GM23248 (cell line): ENCODE data around the gene TUNAR. TPM values are rescaled to one million over a fixed set of nuclear protein-coding genes. Genes with fewer than 3 reads are reported as not detected.
A peak's percentile ranks its signal among the peaks of the same experiment; 100 is the strongest.

ENCODE experiments used
- DNase-seq: peaks from one replicate; pipeline ENCODE4 v3.0.0-alpha.2; 2015
- H2AFZ ChIP-seq: fragments of 200-600 bp; sonication (generic); 2 replicates; pipeline ENCODE4 v1.6.1; 2016; ENCODE audit warnings: antibody characterized with exemption
- H3F3A ChIP-seq: fragments of 200-600 bp; sonication (generic); 2 replicates; pipeline ENCODE4 v1.6.1; 2016; ENCODE audit warnings: mild to moderate bottlenecking, antibody characterized with exemption, mixed run types; ENCODE audit not compliant: insufficient read depth
- H3K27ac ChIP-seq: fragments of 200-600 bp; sonication (generic); 2 replicates; pipeline ENCODE4 v1.5.1; 2016; ENCODE audit warnings: mild to moderate bottlenecking
- H3K27me3 ChIP-seq: fragments of 200-600 bp; sonication (generic); replicated peaks from 2 replicates; pipeline ENCODE4 v1.6.1; 2016; ENCODE audit warnings: mild to moderate bottlenecking; ENCODE audit not compliant: insufficient read depth
- H3K36me3 ChIP-seq: fragments of 200-600 bp; sonication (generic); 2 replicates; pipeline ENCODE4 v1.6.1; 2016; ENCODE audit warnings: low read depth, mild to moderate bottlenecking
- H3K4me1 ChIP-seq: fragments of 200-600 bp; sonication (generic); 2 replicates; pipeline ENCODE4 v1.6.1; 2016; ENCODE audit warnings: mild to moderate bottlenecking; ENCODE audit not compliant: insufficient read depth
- H3K4me2 ChIP-seq: fragments of 200-600 bp; sonication (generic); one replicate; pipeline ENCODE4 v1.6.1; 2016; ENCODE audit warnings: mild to moderate bottlenecking; ENCODE audit not compliant: unreplicated experiment
- H3K4me3 ChIP-seq: fragments of 200-600 bp; sonication (generic); 2 replicates; pipeline ENCODE4 v1.5.1; 2016; ENCODE audit warnings: mild to moderate bottlenecking
- H3K79me2 ChIP-seq: fragments of 200-600 bp; sonication (generic); 2 replicates; pipeline ENCODE4 v1.6.1; 2016; ENCODE audit warnings: mild to moderate bottlenecking; ENCODE audit not compliant: insufficient read depth
- H3K9ac ChIP-seq: fragments of 200-600 bp; sonication (generic); 2 replicates; pipeline ENCODE4 v1.6.1; 2016; ENCODE audit warnings: mild to moderate bottlenecking
- H3K9me2 ChIP-seq: fragments of 200-600 bp; sonication (generic); 2 replicates; pipeline ENCODE4 v1.6.1; 2016; ENCODE audit warnings: mixed run types, mild to moderate bottlenecking, moderate library complexity; ENCODE audit not compliant: insufficient read depth
- H3K9me3 ChIP-seq: fragments of 200-600 bp; sonication (generic); one replicate; pipeline ENCODE4 v1.6.1; 2017; ENCODE audit warnings: low read depth
- H4K20me1 ChIP-seq: fragments of 200-600 bp; sonication (generic); 2 replicates; pipeline ENCODE4 v1.6.0; 2016; ENCODE audit not compliant: insufficient read depth
- EZH2 ChIP-seq: fragments of 200-600 bp; sonication (generic); IDR thresholded peaks from 2 replicates; pipeline ENCODE4 v1.6.1; 2018; ENCODE audit warnings: antibody characterized with exemption, mild to moderate bottlenecking; ENCODE audit not compliant: insufficient read depth, poor library complexity, severe bottlenecking
- EZH2phosphoT487 ChIP-seq: fragments of 200-600 bp; sonication (generic); IDR thresholded peaks from 2 replicates; pipeline ENCODE4 v1.6.1; 2018; ENCODE audit warnings: antibody characterized with exemption, moderate library complexity, mild to moderate bottlenecking, low read depth; ENCODE audit not compliant: insufficient read depth
- WGBS, 2 experiments: methylation state at CpG; one replicate each; pipeline ENCODE4 v1.1.6; 2015 to 2017; ENCODE audit warnings: low lambda C conversion rate in 2 of 2, low coverage in 1 of 2; ENCODE audit errors: missing lambda C conversion rate in 2 of 2; 5-methylcytosine and 5-hydroxymethylcytosine counted together
- in situ Hi-C: fragments of 300-500 bp; cut with MboI; formaldehyde crosslinking; loops from 2 replicates; pipeline ENCODE4 v1.15.0; 2020
- polyA plus RNA-seq: library from polyadenylated mRNA; unstranded; fragments of >200 nt; fragmentation: Nextera tagmentation; extraction: Ambion mirVana; gene quantifications from 2 replicates; pipeline ENCODE4 v1.2.1, GENCODE V29; 2016
- total RNA-seq: library from RNA; depleted of rRNA; stranded (reverse); fragments of >200 nt; shearing (Covaris generic); gene quantifications from 2 replicates; pipeline ENCODE4 v1.2.3, GENCODE V29; 2014

TUNAR gene
- total and polyA plus RNA-seq, 2 experiments from 2014 or later: not detected

DNA sequence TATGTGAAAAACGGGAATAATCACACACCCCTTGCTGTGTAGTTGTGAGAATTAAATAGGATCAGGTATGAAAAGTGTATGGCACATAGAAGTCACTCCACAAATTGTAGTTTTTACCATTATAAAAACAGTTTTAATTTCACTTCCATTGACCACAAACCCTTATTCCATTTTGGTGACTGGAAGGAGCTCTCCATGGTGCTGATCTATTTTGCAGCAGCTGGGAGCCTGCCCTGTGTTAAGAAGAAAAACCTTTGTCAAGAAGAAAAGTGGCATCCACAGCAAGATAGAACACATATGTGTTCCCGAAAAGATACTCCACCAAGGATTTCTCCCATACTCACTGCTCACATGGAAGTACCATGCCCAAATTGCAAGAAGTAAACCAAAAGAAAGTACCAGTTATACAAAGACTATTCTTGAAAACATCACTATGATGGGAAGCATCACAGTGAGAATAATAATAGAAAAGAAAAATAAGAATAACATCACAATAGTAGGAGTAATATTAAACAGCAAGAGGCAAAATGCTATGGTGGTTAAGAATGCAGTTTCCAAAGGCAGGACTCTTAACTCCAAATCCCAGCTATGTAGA is 58.7 kb downstream of the TUNAR start:
- DNase-seq: peak; percentile 57
- H3K27ac ChIP-seq: no peak overlapping the region
- H3K9me3 ChIP-seq: no peaks in the 10 kb centered on the region
- TF ChIP-seq EZH2phosphoT487 (no peak), EZH2 (no peak)
- WGBS, 2 experiments: 0 to 1% methylated on average over 2 of the region's 2 CpGs
- no peak overlapping the region for H2AFZ ChIP-seq
- no peak overlapping the region for H3K9ac ChIP-seq
- H4K20me1 ChIP-seq: no peaks in the 10 kb centered on the region
- no peaks in the 10 kb centered on the region for H3K36me3 ChIP-seq
- H3K79me2 ChIP-seq: no peaks in the 10 kb centered on the region
- no peak overlapping the region for H3K4me2 ChIP-seq
- H3K9me2 ChIP-seq: no peaks in the 10 kb centered on the region
- H3K4me1 ChIP-seq: no peaks in the 10 kb centered on the region
- no peaks in the 10 kb centered on the region for H3K27me3 ChIP-seq
- H3F3A ChIP-seq: no peaks in the 10 kb centered on the region
- in situ Hi-C loops: no loop called here
- H3K4me3 ChIP-seq: no peak overlapping the region

DNA sequence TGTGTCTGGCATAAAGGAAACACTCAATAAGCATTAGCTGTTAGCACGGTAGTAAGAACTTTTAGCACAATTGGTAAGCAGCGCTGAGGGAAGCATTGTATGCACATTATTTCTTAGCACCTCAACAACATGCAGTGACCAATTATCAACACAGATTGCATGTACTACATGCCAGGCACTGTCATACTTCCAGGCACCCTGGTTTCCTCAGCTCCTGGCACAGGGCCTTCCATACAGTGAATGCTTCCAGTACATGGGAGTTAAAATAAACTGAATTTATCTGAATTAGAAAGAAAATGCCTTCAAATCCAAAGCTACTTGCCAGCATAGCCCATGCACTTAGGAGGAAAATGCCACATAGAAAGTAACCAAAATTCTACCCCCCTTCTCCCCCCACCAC is 59.4 kb downstream of the TUNAR start:
- H3K9me2 ChIP-seq: no peaks in the 10 kb centered on the region
- no peaks in the 10 kb centered on the region for H3K79me2 ChIP-seq
- no peak overlapping the region for H3K27ac ChIP-seq
- in situ Hi-C loops: no loop called here
- H3K4me2 ChIP-seq: no peak overlapping the region
- TF ChIP-seq EZH2: no peak
- no peak for TF ChIP-seq EZH2phosphoT487
- H3K27me3 ChIP-seq: no peaks in the 10 kb centered on the region
- no peak overlapping the region for H3K4me3 ChIP-seq
- H3K9ac ChIP-seq: no peak overlapping the region
- no peak for DNase-seq
- H4K20me1 ChIP-seq: no peaks in the 10 kb centered on the region
- H3K4me1 ChIP-seq: no peaks in the 10 kb centered on the region
- H3K36me3 ChIP-seq: no peaks in the 10 kb centered on the region
- no peak overlapping the region for H2AFZ ChIP-seq
- WGBS, 2 experiments: 25 to 48% methylated on average over 2 of the region's 2 CpGs
- H3K9me3 ChIP-seq: no peaks in the 10 kb centered on the region
- no peaks in the 10 kb centered on the region for H3F3A ChIP-seq

DNA sequence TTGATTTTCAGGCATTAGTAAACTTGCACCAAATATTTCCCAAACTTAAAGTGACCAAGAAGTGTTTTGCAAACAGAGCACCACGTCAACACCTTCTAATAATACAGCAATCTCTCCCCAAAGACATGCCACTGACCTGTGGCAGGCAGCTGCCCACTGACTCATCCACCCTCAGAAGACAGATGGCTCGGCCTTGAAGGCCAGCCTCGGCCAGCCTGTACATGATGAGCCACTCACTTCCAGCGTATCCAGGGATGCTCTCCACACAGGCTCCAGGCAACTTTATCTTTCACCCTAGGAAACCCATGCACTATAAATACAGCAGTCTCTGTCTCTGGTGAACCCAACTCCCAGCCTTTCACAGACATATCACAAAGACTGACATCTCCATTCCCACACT is 62.7 kb downstream of the TUNAR start:
- Histone ChIP-seq H3K36me3 (no peaks in the 10 kb centered on the region), H3K4me2 (no peak overlapping the region), H2AFZ (no peak overlapping the region), H3K4me3 (no peak overlapping the region), H3F3A (no peaks in the 10 kb centered on the region), H3K9me3 (no peaks in the 10 kb centered on the region), H3K79me2 (no peaks in the 10 kb centered on the region), H4K20me1 (no peaks in the 10 kb centered on the region), H3K4me1 (no peaks in the 10 kb centered on the region), H3K9ac (no peak overlapping the region), H3K27ac (no peak overlapping the region), H3K9me2 (no peaks in the 10 kb centered on the region), H3K27me3 (no peaks in the 10 kb centered on the region)
- in situ Hi-C loops: no loop called here
- no peak for DNase-seq
- TF ChIP-seq EZH2: no peak
- TF ChIP-seq EZH2phosphoT487: no peak
- 13 to 14% methylated on average over 4 of the region's 4 CpGs for WGBS, 2 experiments

DNA sequence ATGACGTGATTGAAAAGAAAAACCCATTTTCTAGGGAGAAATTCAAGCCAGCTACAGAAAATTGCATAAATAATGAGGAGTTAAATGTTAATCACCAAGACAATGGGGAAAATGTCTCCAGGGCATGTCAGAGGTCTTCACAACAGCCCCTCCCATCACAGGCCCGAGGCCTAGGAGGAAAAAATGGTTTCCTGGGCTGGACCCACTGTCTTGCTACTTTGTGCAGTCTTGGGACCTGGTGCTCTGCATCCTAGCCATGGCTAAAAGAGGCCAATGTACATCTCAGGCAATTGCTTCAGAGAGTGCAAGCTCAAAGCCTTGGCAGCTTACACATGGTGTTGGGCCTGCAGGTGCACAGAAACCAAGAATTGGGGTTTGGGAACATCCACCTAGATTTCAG is 65.3 kb downstream of the TUNAR start:
- Histone ChIP-seq H4K20me1 (no peaks in the 10 kb centered on the region), H2AFZ (no peak overlapping the region), H3K27ac (no peak overlapping the region), H3K27me3 (no peaks in the 10 kb centered on the region), H3K36me3 (no peaks in the 10 kb centered on the region), H3K4me3 (no peak overlapping the region), H3K79me2 (no peaks in the 10 kb centered on the region), H3K4me2 (no peak overlapping the region), H3K9me2 (no peaks in the 10 kb centered on the region), H3K9me3 (no peaks in the 10 kb centered on the region), H3K9ac (no peak overlapping the region), H3F3A (no peaks in the 10 kb centered on the region), H3K4me1 (no peaks in the 10 kb centered on the region)
- in situ Hi-C loops: no loop called here
- TF ChIP-seq EZH2 (no peak), EZH2phosphoT487 (no peak)
- 0% methylated on average over 2 of the region's 2 CpGs for WGBS, 2 experiments
- no peak for DNase-seq

DNA sequence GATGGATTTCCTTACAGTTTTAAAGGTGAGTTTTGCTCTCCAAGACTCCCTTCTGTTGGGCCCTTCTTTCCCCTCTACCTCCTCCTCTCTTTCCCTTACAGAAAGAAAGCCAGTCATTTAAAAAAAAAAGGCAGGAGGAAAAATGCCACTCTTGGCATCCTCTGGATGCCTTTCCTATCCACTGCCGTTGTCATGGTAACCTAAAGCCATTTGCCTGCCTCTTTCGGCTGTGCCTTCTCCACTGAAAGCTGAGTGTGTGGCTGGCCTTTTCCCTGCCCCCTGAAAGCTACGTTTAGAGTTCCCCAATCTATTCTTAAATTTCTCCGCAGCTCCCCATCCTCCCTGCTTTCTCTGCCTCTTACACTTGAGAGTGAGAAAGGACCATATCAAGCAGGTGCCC is 67.1 kb downstream of the TUNAR start:
- no peaks in the 10 kb centered on the region for H3K36me3 ChIP-seq
- WGBS, 2 experiments: 3 to 7% methylated on average over 4 of the region's 4 CpGs

More for the DNA sequence above, 67.1 kb downstream of the TUNAR start:
- H3K9me3 ChIP-seq: no peaks in the 10 kb centered on the region
- H3K27me3 ChIP-seq: no peaks in the 10 kb centered on the region
- in situ Hi-C loops: no loop called here
- no peaks in the 10 kb centered on the region for H3K9me2 ChIP-seq
- H4K20me1 ChIP-seq: no peaks in the 10 kb centered on the region
- no peak overlapping the region for H3K4me3 ChIP-seq
- no peak for TF ChIP-seq EZH2phosphoT487
- TF ChIP-seq EZH2: no peak
- no peak overlapping the region for H2AFZ ChIP-seq
- no peaks in the 10 kb centered on the region for H3K4me1 ChIP-seq
- no peaks in the 10 kb centered on the region for H3K79me2 ChIP-seq
- no peak overlapping the region for H3K27ac ChIP-seq
- no peak overlapping the region for H3K9ac ChIP-seq
- DNase-seq: no peak
- no peak overlapping the region for H3K4me2 ChIP-seq
- no peaks in the 10 kb centered on the region for H3F3A ChIP-seq
